HepG2 (cell line): Measurements from ENCODE around the gene BLCAP.

Source experiments
- FOXA1 ChIP-seq, 2 experiments: fragments of 450-650 bp in 1 of 2; sonication (generic) in 1 of 2; formaldehyde crosslinking in 1 of 2; IDR thresholded peaks; 2 replicates each; pipeline versions ENCODE4 v1.4.0 to v1.6.1; 2016 to 2020; ENCODE audit warnings: missing genetic modification reagents in 1 of 2
- GABPB1 ChIP-seq: IDR thresholded peaks from 2 replicates; pipeline ENCODE4 v1.6.1; 2016; ENCODE audit warnings: mild to moderate bottlenecking, missing genetic modification reagents, moderate library complexity, missing compliant biosample characterization
- NR2C2 ChIP-seq: sonication (generic); formaldehyde crosslinking; IDR thresholded peaks from 2 replicates; pipeline ENCODE4 v1.4.0; 2020; ENCODE audit warnings: missing genetic modification reagents, mild to moderate bottlenecking, moderate library complexity, borderline replicate concordance
- RXRA ChIP-seq: sonication (generic); formaldehyde crosslinking; IDR thresholded peaks from 2 replicates; pipeline ENCODE4 v1.5.1; 2020; ENCODE audit warnings: missing genetic modification reagents
- STAT6 ChIP-seq: sonication (generic); formaldehyde crosslinking; IDR thresholded peaks from 2 replicates; pipeline ENCODE4 v1.4.0; 2020; ENCODE audit warnings: missing genetic modification reagents, mild to moderate bottlenecking, borderline replicate concordance
- TP53 ChIP-seq: sonication (generic); formaldehyde crosslinking; conservative IDR thresholded peaks from 2 replicates; pipeline ENCODE4 v1.4.0; 2020; ENCODE audit warnings: missing genetic modification reagents
- ZFP1 ChIP-seq: IDR thresholded peaks from 2 replicates; pipeline ENCODE4 v1.6.1; 2016
- ZIK1 ChIP-seq: sonication (generic); formaldehyde crosslinking; IDR thresholded peaks from 2 replicates; pipeline ENCODE4 v1.5.0; 2020; ENCODE audit warnings: mild to moderate bottlenecking, low read depth, missing genetic modification reagents, borderline replicate concordance
- ZNF446 ChIP-seq: sonication (generic); formaldehyde crosslinking; IDR thresholded peaks from 2 replicates; pipeline ENCODE4 v1.5.0; 2020; ENCODE audit warnings: mild to moderate bottlenecking, missing genetic modification reagents
- ZNF496 ChIP-seq: sonication (generic); formaldehyde crosslinking; IDR thresholded peaks from 2 replicates; pipeline ENCODE4 v1.8.1; 2023; ENCODE audit warnings: mild to moderate bottlenecking, moderate library complexity, missing genetic modification reagents; ENCODE audit not compliant: insufficient replicate concordance
- ZNF558 ChIP-seq: sonication (generic); formaldehyde crosslinking; IDR thresholded peaks from 2 replicates; pipeline ENCODE4 v1.9.0; 2022; ENCODE audit warnings: mild to moderate bottlenecking, missing genetic modification reagents, borderline replicate concordance
- TF ChIP-seq, protein P1 (sequence below): sonication (generic); formaldehyde crosslinking; IDR thresholded peaks from 2 replicates; pipeline ENCODE4 v1.5.0; 2020; ENCODE audit warnings: mild to moderate bottlenecking, missing genetic modification reagents, moderate library complexity
- TF ChIP-seq, protein P2 (sequence below): sonication (generic); formaldehyde crosslinking; IDR thresholded peaks from 2 replicates; pipeline ENCODE4 v1.5.1; 2020; ENCODE audit warnings: mild to moderate bottlenecking, missing genetic modification reagents
- TF ChIP-seq, protein P3 (sequence below): sonication (generic); formaldehyde crosslinking; IDR thresholded peaks from 2 replicates; pipeline ENCODE4 v1.4.0; 2020; ENCODE audit warnings: missing genetic modification reagents

DNA sequence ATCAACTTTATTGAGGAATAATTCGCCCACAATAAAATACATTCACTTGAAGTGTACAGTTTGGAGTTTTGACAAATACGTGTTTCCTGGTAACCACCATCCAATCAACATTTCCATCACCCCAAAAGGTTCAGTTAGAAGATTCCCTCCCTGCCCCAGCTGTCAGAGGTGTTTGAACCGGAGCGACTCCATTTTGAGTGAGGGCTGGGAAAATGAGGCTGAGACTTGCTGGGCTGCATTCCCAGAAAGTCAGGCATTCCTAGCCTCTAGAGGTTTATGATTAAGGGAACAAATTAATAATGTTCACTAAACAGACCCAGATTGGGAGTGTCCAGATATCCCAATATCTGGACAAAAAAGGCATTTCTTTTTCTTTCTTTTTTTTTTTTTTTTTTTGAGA lies 33.0 kb upstream of the BLCAP start:
- no peak for TF ChIP-seq TP53 (CRISPR knock-in tag)
- TF ChIP-seq, protein P1, sequence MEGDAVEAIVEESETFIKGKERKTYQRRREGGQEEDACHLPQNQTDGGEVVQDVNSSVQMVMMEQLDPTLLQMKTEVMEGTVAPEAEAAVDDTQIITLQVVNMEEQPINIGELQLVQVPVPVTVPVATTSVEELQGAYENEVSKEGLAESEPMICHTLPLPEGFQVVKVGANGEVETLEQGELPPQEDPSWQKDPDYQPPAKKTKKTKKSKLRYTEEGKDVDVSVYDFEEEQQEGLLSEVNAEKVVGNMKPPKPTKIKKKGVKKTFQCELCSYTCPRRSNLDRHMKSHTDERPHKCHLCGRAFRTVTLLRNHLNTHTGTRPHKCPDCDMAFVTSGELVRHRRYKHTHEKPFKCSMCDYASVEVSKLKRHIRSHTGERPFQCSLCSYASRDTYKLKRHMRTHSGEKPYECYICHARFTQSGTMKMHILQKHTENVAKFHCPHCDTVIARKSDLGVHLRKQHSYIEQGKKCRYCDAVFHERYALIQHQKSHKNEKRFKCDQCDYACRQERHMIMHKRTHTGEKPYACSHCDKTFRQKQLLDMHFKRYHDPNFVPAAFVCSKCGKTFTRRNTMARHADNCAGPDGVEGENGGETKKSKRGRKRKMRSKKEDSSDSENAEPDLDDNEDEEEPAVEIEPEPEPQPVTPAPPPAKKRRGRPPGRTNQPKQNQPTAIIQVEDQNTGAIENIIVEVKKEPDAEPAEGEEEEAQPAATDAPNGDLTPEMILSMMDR (CRISPR knock-in tag), result no peak
- no peak for TF ChIP-seq ZNF558 (CRISPR knock-in tag)
- TF ChIP-seq NR2C2 (CRISPR knock-in tag), result no peak
- TF ChIP-seq GABPB1 (CRISPR knock-in tag), result no peak
- TF ChIP-seq ZNF496 (CRISPR knock-in tag), result no peak
- TF ChIP-seq ZNF446 (CRISPR knock-in tag), result no peak
- no peak for TF ChIP-seq ZFP1
- no peak for TF ChIP-seq STAT6
- no peak for TF ChIP-seq RXRA (CRISPR knock-in tag)
- TF ChIP-seq, protein P2, sequence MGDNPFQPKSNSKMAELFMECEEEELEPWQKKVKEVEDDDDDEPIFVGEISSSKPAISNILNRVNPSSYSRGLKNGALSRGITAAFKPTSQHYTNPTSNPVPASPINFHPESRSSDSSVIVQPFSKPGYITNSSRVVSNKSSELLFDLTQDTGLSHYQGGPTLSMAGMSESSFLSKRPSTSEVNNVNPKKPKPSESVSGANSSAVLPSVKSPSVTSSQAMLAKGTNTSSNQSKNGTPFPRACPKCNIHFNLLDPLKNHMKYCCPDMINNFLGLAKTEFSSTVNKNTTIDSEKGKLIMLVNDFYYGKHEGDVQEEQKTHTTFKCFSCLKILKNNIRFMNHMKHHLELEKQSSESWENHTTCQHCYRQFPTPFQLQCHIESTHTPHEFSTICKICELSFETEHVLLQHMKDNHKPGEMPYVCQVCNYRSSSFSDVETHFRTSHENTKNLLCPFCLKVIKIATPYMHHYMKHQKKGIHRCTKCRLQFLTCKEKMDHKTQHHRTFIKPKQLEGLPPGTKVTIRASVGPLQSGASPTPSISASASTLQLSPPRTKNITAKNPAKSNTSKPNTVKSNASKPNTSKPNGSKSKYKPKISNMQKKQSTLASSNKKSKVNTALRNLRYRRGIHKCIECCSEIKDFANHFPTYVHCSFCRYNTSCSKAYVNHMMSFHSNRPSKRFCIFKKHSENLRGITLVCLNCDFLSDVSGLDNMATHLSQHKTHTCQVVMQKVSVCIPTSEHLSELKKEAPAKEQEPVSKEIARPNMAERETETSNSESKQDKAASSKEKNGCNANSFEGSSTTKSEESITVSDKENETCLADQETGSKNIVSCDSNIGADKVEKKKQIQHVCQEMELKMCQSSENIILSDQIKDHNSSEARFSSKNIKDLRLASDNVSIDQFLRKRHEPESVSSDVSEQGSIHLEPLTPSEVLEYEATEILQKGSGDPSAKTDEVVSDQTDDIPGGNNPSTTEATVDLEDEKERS (CRISPR knock-in tag), result no peak
- TF ChIP-seq, protein P3, sequence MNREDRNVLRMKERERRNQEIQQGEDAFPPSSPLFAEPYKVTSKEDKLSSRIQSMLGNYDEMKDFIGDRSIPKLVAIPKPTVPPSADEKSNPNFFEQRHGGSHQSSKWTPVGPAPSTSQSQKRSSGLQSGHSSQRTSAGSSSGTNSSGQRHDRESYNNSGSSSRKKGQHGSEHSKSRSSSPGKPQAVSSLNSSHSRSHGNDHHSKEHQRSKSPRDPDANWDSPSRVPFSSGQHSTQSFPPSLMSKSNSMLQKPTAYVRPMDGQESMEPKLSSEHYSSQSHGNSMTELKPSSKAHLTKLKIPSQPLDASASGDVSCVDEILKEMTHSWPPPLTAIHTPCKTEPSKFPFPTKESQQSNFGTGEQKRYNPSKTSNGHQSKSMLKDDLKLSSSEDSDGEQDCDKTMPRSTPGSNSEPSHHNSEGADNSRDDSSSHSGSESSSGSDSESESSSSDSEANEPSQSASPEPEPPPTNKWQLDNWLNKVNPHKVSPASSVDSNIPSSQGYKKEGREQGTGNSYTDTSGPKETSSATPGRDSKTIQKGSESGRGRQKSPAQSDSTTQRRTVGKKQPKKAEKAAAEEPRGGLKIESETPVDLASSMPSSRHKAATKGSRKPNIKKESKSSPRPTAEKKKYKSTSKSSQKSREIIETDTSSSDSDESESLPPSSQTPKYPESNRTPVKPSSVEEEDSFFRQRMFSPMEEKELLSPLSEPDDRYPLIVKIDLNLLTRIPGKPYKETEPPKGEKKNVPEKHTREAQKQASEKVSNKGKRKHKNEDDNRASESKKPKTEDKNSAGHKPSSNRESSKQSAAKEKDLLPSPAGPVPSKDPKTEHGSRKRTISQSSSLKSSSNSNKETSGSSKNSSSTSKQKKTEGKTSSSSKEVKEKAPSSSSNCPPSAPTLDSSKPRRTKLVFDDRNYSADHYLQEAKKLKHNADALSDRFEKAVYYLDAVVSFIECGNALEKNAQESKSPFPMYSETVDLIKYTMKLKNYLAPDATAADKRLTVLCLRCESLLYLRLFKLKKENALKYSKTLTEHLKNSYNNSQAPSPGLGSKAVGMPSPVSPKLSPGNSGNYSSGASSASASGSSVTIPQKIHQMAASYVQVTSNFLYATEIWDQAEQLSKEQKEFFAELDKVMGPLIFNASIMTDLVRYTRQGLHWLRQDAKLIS (CRISPR knock-in tag), result no peak
- TF ChIP-seq ZIK1 (CRISPR knock-in tag), result no peak
- TF ChIP-seq FOXA1 (IDR thresholded peaks at IDR 0.05), result no peak
- TF ChIP-seq FOXA1 (CRISPR knock-in tag; IDR thresholded peaks at IDR 0.05), result no peak
